Neural progenitor cell (in vitro differentiated cells): ENCODE data around the gene SNAI3. TPM values are rescaled to one million over a fixed set of nuclear protein-coding genes. Genes with fewer than 3 reads are reported as not detected.

Experiments used
- DNase-seq: peaks from one replicate; pipeline ENCODE4 v3.0.0-alpha.2; 2016; ENCODE audit warnings: low spot score
- H2AFZ ChIP-seq: fragments of 200-600 bp; sonication (generic); replicated peaks from 2 replicates; pipeline ENCODE4 v1.6.1; 2016; ENCODE audit warnings: antibody characterized with exemption
- H3F3A ChIP-seq: fragments of 200-600 bp; sonication (generic); 2 replicates; pipeline ENCODE4 v1.6.1; 2016; ENCODE audit warnings: antibody characterized with exemption, low read depth
- H3K27ac ChIP-seq: fragments of 200-600 bp; sonication (generic); 2 replicates; pipeline ENCODE4 v1.5.1; 2016; ENCODE audit warnings: mild to moderate bottlenecking
- H3K27me3 ChIP-seq: fragments of 200-600 bp; sonication (generic); 2 replicates; pipeline ENCODE4 v1.6.1; 2016; ENCODE audit warnings: mild to moderate bottlenecking, moderate library complexity
- H3K36me3 ChIP-seq: fragments of 200-600 bp; sonication (generic); 2 replicates; pipeline ENCODE4 v1.5.1; 2016
- H3K4me1 ChIP-seq: fragments of 200-600 bp; sonication (generic); 2 replicates; pipeline ENCODE4 v1.6.1; 2016; ENCODE audit warnings: mixed run types
- H3K4me2 ChIP-seq: fragments of 200-600 bp; sonication (generic); 2 replicates; pipeline ENCODE4 v1.6.1; 2016
- H3K4me3 ChIP-seq: fragments of 200-600 bp; sonication (generic); 2 replicates; pipeline ENCODE4 v1.5.1; 2016
- H3K79me2 ChIP-seq: fragments of 200-600 bp; sonication (generic); 2 replicates; pipeline ENCODE4 v1.6.1; 2016; ENCODE audit warnings: low read depth
- H3K9ac ChIP-seq: fragments of 200-600 bp; sonication (generic); 2 replicates; pipeline ENCODE4 v1.6.1; 2016
- H3K9me3 ChIP-seq: fragments of 200-600 bp; sonication (generic); 2 replicates; pipeline ENCODE4 v1.5.1; 2016; ENCODE audit warnings: low read depth
- H4K20me1 ChIP-seq: fragments of 200-600 bp; sonication (generic); 2 replicates; pipeline ENCODE4 v1.6.1; 2016; ENCODE audit warnings: low read depth
- H3K27ac Mint-ChIP-seq: 3 replicates; pipeline ENCODE4 v1.8.0; 2021; ENCODE audit warnings: mixed read lengths
- H3K27me3 Mint-ChIP-seq: 2 replicates; pipeline ENCODE4 v1.8.0; 2022; ENCODE audit warnings: low read depth, mild to moderate bottlenecking, inconsistent platforms, moderate library complexity, mixed read lengths; ENCODE audit not compliant: insufficient read depth
- H3K36me3 Mint-ChIP-seq: 3 replicates; pipeline ENCODE4 v1.8.0; 2021; ENCODE audit warnings: mixed read lengths
- H3K4me1 Mint-ChIP-seq: 3 replicates; pipeline ENCODE4 v1.8.0; 2021; ENCODE audit warnings: mixed read lengths
- H3K4me3 Mint-ChIP-seq: 3 replicates; pipeline ENCODE4 v1.8.0; 2021; ENCODE audit warnings: mild to moderate bottlenecking, moderate library complexity, mixed read lengths
- H3K9me3 Mint-ChIP-seq: 3 replicates; pipeline ENCODE4 v1.8.0; 2020; ENCODE audit warnings: mixed read lengths
- CTCF ChIP-seq: fragments of 200-600 bp; sonication (generic); IDR thresholded peaks from 2 replicates; pipeline ENCODE4 v1.5.1; 2017; ENCODE audit warnings: antibody characterized with exemption, mild to moderate bottlenecking
- EZH2 ChIP-seq: fragments of 200-600 bp; sonication (generic); IDR thresholded peaks from 2 replicates; pipeline ENCODE4 v1.6.1; 2017; ENCODE audit warnings: antibody characterized with exemption, mild to moderate bottlenecking, moderate library complexity
- EZH2phosphoT487 ChIP-seq: fragments of 200-600 bp; sonication (generic); IDR thresholded peaks from 2 replicates; pipeline ENCODE4 v1.6.1; 2017; ENCODE audit warnings: antibody characterized with exemption
- total RNA-seq: library from RNA; depleted of rRNA; stranded (reverse); fragments of >200 nt; gene quantifications from 2 replicates; pipeline ENCODE4 v1.2.3, GENCODE V29; 2015; ENCODE audit warnings: low replicate concordance

SNAI3 gene
- total RNA-seq, 1 donor from 2014 or later, result not detected

GRCh38 chr16:88721236-88721635, 34.9 kb upstream of the SNAI3 start:
- Mint-ChIP-seq H3K27me3 (peaks cover 2% of the 10 kb centered on the region), H3K4me1 (no peaks in the 10 kb centered on the region), H3K9me3 (no peaks in the 10 kb centered on the region), H3K27ac (no peak overlapping the region), H3K36me3 (peaks cover 3% of the 10 kb centered on the region), H3K4me3 (no peak overlapping the region)
- TF ChIP-seq EZH2phosphoT487 (no peak), EZH2 (no peak), CTCF (no peak)
- H3K27ac ChIP-seq, result no peak overlapping the region
- H2AFZ ChIP-seq, result no peak overlapping the region
- no peaks in the 10 kb centered on the region for H3K4me1 ChIP-seq
- no peaks in the 10 kb centered on the region for H3F3A ChIP-seq
- no peak overlapping the region for H3K9ac ChIP-seq
- no peak overlapping the region for H3K4me3 ChIP-seq
- H3K27me3 ChIP-seq, result no peaks in the 10 kb centered on the region
- no peak for DNase-seq
- no peaks in the 10 kb centered on the region for H3K9me3 ChIP-seq
- no peaks in the 10 kb centered on the region for H4K20me1 ChIP-seq
- no peak overlapping the region for H3K4me2 ChIP-seq
- H3K36me3 ChIP-seq, result no peaks in the 10 kb centered on the region
- no peaks in the 10 kb centered on the region for H3K79me2 ChIP-seq

- Histone ChIP-seq H3K36me3 (no peaks in the 10 kb centered on the region), H3F3A (no peaks in the 10 kb centered on the region), H3K9me3 (no peaks in the 10 kb centered on the region), H3K9ac (no peak overlapping the region), H2AFZ (no peak overlapping the region), H3K27me3 (no peaks in the 10 kb centered on the region), H3K79me2 (no peaks in the 10 kb centered on the region), H4K20me1 (no peaks in the 10 kb centered on the region), H3K4me2 (no peak overlapping the region), H3K4me1 (no peaks in the 10 kb centered on the region), H3K27ac (no peak overlapping the region), H3K4me3 (no peak overlapping the region)
- H3K27ac Mint-ChIP-seq, result no peak overlapping the region
- no peak for TF ChIP-seq EZH2
- no peak for TF ChIP-seq CTCF
- TF ChIP-seq EZH2phosphoT487, result no peak
- H3K9me3 Mint-ChIP-seq, result no peaks in the 10 kb centered on the region
- H3K4me1 Mint-ChIP-seq, result no peaks in the 10 kb centered on the region
- no peak for DNase-seq
- peaks cover 3% of the 10 kb centered on the region for H3K36me3 Mint-ChIP-seq
- H3K4me3 Mint-ChIP-seq, result no peak overlapping the region
- peaks cover 3% of the 10 kb centered on the region for H3K27me3 Mint-ChIP-seq
Measured at GRCh38 chr16:88720396-88720970, 34.2 kb upstream of the SNAI3 start.

- DNase-seq, result no peak
- H3K27me3 ChIP-seq, result no peaks in the 10 kb centered on the region
- H3K9me3 ChIP-seq, result no peaks in the 10 kb centered on the region
- H3K4me1 ChIP-seq, result no peaks in the 10 kb centered on the region
- Mint-ChIP-seq H3K9me3 (no peaks in the 10 kb centered on the region), H3K27ac (no peak overlapping the region), H3K4me3 (no peak overlapping the region), H3K36me3 (peaks cover 3% of the 10 kb centered on the region), H3K27me3 (peaks cover 3% of the 10 kb centered on the region), H3K4me1 (no peaks in the 10 kb centered on the region)
- no peaks in the 10 kb centered on the region for H3K79me2 ChIP-seq
- H3K36me3 ChIP-seq, result no peaks in the 10 kb centered on the region
- no peak overlapping the region for H3K4me3 ChIP-seq
- H4K20me1 ChIP-seq, result no peaks in the 10 kb centered on the region
- H3K9ac ChIP-seq, result no peak overlapping the region
- H2AFZ ChIP-seq, result no peak overlapping the region
- H3K4me2 ChIP-seq, result no peak overlapping the region
- TF ChIP-seq EZH2phosphoT487, result no peak
- TF ChIP-seq EZH2, result no peak
- TF ChIP-seq CTCF, result no peak
- H3K27ac ChIP-seq, result no peak overlapping the region
- H3F3A ChIP-seq, result no peaks in the 10 kb centered on the region
Measured at GRCh38 chr16:88719933-88720296, 33.6 kb upstream of the SNAI3 start.
